HG03139 (cell line): ENCODE measurements around the gene SNX10.

Experiments used
- ATAC-seq: cut with Tn5 transposase; IDR thresholded peaks from one replicate; pipeline ENCODE4 v1.9.1; 2021; ENCODE audit not compliant: unreplicated experiment

Gene SNX10

GRCh38 chr7:26365901-26366275 lies 74.2 kb downstream of the SNX10 start:
- no peak for ATAC-seq

DNA sequence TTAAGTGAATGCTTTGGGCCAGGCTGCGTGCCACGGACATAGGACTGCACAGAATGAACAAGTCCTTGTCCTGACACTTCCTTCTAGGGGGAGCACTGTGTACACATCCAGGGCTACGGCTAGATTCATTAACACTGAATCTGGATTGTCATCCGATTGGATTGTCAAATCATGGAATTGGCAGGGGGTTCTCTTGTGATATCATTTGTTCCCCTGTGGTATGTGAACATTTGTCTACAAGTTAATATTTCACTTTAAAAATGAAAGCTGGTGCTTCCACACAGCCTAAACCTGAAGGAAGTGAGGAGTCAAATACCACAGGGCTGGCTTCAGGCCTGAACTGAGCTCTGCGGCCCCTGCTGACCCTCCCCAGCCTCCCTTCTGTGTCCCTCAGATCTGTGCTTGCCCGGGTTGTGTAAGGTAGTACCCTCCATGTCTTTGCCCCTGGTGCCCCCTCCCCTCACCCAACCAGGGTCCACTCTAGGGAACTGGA lies 75.6 kb downstream of the SNX10 start:
- no peak for ATAC-seq

DNA sequence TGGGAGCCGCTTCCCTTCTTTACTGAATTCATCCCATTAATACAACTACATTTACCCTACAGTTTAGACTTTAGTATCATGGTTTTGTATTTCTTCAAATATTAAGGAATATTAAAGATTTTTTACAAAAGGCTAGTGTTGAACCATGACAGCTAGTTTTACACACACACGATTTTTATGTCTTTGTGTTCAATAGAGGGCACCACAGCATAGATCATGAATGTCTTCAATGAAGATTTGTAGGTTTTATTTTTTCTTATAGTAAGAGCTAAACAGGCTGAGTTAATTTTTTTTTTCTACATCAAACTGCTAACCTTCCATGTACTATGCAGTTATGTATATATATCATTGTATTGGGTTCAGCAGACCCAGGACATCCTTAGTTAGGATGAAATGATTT lies 76.9 kb downstream of the SNX10 start:
- no peak for ATAC-seq

- ATAC-seq, result no peak
These were observed 77.9 kb downstream of the SNX10 start for GRCh38 chr7:26369593-26369992.

- no peak for ATAC-seq
These were observed 78.3 kb downstream of the SNX10 start for GRCh38 chr7:26370011-26370410.

- no peak for ATAC-seq
These were observed 80.6 kb downstream of the SNX10 start for GRCh38 chr7:26372249-26372648.

- ATAC-seq, result no peak
These were observed 81.0 kb downstream of the SNX10 start for GRCh38 chr7:26372704-26373103.

GRCh38 chr7:26374647-26375373 lies 83.1 kb downstream of the SNX10 start:
- ATAC-seq, result no peak

DNA sequence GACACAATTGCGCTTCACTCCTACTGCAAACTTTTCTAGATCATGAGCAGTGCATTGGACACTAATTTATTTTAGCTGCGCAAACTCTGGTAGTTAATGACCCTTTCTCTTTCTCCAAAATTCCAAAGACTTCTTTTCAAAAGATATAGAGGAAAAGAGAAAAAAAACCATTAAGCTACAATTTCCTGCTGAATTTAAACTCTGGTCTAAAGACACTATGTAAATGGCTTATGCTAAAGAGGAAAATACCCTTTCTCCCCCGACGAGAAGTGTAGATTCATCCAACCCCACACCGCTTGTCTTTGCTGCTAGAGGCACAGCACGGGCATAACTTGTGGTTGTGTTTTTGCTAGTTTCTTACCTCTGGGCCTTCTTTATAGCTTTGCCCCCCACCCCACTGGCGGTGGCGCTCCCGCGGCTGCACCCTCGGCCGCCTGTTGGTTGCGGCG lies 84.1 kb downstream of the SNX10 start:
- peak; percentile 18 for ATAC-seq

DNA sequence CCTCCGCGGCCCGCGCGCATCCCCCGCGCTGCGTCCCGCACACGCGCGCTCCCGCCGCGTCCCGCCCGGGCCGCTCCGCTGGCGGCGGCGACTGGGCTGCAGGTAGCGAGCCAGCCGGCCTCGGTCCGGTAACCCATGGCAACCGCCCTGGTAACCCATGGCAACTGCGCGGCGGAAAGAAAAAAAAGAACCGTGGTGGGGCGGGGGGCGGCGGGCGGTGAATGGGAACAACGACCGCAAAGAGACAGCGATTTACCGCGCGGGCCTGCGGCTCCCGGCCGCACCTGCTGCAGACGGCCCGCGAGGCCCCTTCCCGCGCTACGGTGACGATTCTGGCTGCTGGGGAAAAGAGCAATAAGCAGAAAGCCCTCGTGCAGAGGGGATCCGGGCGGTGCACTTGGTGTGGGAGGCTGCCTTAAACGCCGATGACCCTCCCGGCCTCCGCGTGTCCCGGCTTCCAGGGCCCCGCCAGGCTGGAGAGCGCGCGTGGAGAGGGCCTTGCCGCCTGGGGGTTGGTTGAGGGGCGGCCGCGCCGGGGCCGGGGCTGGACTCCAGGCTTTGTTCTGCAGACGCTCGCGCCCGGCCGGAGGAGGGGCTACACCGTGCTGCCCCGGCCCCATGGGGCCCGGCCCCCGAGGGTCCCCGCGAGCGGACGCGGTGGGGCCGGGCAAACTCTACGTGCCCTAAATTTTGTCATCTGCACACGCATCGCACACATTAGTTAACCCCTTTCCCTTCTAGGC lies 84.7 kb downstream of the SNX10 start:
- peak; percentile 35 for ATAC-seq

DNA sequence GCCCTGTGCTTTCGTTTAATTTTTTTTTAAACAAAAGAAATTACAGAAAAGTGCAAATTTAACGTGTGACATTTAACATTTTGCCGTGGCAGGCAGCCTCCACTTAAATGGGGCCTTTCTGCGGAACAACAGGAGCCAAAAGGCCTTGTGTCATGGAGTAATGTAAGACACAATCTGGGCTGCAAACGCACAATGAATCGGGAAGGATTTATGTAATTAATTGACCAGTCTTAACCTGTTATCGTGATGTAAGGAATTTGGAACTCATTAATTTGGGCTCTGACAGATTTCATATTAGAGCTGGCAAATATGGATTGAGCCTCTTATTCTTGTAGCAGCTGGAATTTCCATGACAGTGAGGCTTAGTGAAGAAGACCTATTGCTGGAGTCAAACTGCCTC lies 86.4 kb downstream of the SNX10 start:
- ATAC-seq, result no peak

- ATAC-seq, result no peak
These were observed 88.0 kb downstream of the SNX10 start for GRCh38 chr7:26379711-26380110.

GRCh38 chr7:26381476-26382353 lies 90.1 kb downstream of the SNX10 start:
- ATAC-seq, result no peak

GRCh38 chr7:26385240-26385639 lies 93.6 kb downstream of the SNX10 start:
- ATAC-seq, result no peak

DNA sequence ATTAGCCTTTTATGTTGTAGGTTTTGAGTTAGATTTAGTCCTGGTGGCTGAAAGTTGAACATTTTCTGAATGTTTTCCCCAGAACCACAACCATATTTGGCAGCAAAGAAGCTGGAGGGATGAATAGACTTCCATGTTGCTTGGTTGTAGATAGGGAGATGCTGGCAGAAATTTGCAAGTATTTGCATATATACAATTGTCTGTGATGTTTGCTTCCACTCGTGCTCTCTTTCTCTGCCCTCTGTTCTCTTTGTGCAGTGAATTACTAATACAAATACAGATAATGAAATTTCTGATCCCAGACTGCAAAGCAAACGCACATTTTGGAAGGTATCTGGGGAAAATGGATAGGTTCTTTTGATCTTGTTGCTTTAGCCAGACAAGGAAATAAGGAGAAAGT lies 96.1 kb downstream of the SNX10 start:
- ATAC-seq, result no peak

- no peak for ATAC-seq
These were observed 96.6 kb downstream of the SNX10 start for GRCh38 chr7:26388256-26388655.

DNA sequence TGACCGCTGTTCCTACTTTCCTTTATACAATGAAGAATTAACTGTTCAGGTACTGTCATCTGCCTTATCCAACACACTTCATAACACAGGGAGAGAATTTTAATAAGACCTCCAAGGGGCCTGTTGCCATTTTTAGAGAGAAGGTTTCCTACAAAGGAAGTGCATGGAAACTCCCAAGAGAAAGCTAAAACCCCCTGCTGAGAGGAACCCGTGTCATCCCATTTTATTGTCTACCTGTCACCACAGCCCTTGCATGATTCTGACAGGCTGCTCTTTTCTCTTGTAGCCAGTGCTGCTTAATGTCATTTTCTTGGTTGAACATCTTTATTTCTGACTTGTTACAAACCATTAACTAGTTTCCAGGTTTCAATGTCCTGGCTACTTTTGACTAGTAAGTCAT lies 98.4 kb downstream of the SNX10 start:
- ATAC-seq, result no peak

- no peak for ATAC-seq
These were observed 102.2 kb downstream of the SNX10 start for GRCh38 chr7:26393818-26394217.

DNA sequence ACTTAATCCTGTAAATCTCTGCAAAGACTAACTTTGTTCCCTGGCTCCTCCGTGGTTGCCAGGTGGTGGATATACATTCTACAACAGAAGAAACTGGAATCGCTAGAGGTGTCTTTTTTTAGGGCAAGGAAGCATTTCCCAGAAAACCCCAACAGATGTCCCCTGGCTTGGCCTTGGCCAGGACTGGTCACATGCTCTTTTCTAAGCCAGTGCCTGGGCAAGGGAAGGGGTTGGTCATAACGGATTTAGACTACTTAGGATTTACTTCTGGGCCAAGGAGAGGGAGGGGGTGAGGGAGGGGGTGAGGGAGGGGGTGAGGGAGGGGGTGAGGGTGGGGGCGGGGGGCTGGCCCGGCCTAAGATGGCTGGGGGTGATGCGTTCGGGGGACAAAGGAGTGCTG lies 105.7 kb downstream of the SNX10 start:
- no peak for ATAC-seq

DNA sequence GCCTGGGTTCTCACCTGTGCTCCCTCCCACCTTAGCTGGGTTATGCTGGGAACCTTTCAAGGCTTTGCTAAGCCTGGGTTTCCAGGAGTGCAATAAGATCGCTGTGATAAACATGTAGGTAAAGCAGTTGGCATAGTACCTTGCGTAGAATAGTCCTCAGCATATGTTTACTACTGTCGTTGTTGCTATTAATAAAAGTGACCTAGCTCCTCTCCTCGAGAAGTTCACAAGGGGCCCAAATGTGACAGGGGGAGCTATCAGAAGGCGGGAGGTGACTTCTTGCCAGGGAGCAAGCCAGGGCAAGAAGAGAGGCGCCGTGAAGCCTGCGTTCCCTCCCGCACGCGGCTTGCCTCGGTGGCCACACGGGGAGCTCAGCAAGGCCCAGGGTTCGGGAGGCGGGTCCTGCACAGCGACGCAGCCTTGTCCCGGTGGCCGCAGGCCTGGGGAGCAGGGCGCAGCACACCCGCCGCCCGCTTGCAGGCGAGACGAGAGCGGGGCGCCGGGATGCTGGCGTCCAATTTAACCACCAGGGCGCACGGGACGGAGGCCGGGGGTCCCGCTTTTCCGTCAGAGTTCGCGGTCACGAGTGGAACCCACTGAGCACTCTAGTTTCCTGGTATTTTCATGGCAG lies 106.2 kb downstream of the SNX10 start:
- ATAC-seq, result peak; percentile 21

DNA sequence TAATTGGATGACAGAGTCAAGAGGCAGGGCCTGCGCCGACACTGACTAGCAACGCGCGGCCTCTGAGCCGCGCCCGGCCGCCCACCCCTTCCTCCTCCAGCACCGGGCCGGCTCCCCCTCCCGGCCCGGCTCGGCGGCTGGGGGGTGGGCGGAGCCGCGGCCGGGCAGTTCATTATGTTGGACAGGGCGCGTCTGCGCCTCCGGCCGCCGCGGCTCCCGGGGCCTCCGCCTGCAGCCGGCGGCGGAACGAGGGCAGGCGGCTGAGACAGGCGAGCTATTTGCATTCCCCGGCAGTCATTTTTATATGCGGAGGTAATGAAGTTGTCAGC lies 106.7 kb downstream of the SNX10 start:
- peak; percentile 47 for ATAC-seq
